ENCODE data around the gene PRAC2.

The PRAC2 gene

GRCh38 chr17:48752399-48753288, 29.7 kb downstream of the PRAC2 start:
- H3F3A ChIP-seq (ENCODE audit: control insufficient read depth, insufficient read depth), result no peaks in the 10 kb centered on the region
- H3K4me2 ChIP-seq (ENCODE audit: low read length), result no peak overlapping the region
- no peaks in the 10 kb centered on the region for H3K4me1 ChIP-seq (ENCODE audit: control insufficient read depth, low read length)
- no peaks in the 10 kb centered on the region for H3K36me3 ChIP-seq (ENCODE audit: control insufficient read depth, low read length)
- H4K20me1 ChIP-seq (ENCODE audit: control insufficient read depth, insufficient read depth, low read depth, low read length), result no peaks in the 10 kb centered on the region
- TF ChIP-seq EZH2phosphoT487 (IDR thresholded peaks at IDR 0.05; ENCODE audit: borderline replicate concordance, low read length), result no peak
- no peak for TF ChIP-seq CTCF (IDR thresholded peaks at IDR 0.05; ENCODE audit: low read depth, low read length, poor library complexity, severe bottlenecking)
- no peak overlapping the region for H3K27ac ChIP-seq (ENCODE audit: low read depth, low read length)
- H3K27me3 ChIP-seq (ENCODE audit: control insufficient read depth, low read length), result peaks cover 68% of the 10 kb centered on the region
- no peaks in the 10 kb centered on the region for H3K9me3 ChIP-seq (ENCODE audit: control insufficient read depth, insufficient read depth, low read length)
- H3K9me2 ChIP-seq (replicated peaks; ENCODE audit: control insufficient read depth, low read length), result no peaks in the 10 kb centered on the region
- no peak overlapping the region for H3K4me3 ChIP-seq (ENCODE audit: low read length)
- no peaks in the 10 kb centered on the region for H3K79me2 ChIP-seq (ENCODE audit: control insufficient read depth, low read length)

GRCh38 chr17:48753794-48754499, 31.0 kb downstream of the PRAC2 start:
- Histone ChIP-seq H3K27me3 (ENCODE audit: control insufficient read depth, low read length) (peaks cover 64% of the 10 kb centered on the region), H3K79me2 (ENCODE audit: control insufficient read depth, low read length) (no peaks in the 10 kb centered on the region), H3K4me2 (ENCODE audit: low read length) (no peak overlapping the region), H3K9me3 (ENCODE audit: control insufficient read depth, insufficient read depth, low read length) (no peaks in the 10 kb centered on the region), H3K36me3 (ENCODE audit: control insufficient read depth, low read length) (no peaks in the 10 kb centered on the region), H3K27ac (ENCODE audit: low read depth, low read length) (no peak overlapping the region), H4K20me1 (ENCODE audit: control insufficient read depth, insufficient read depth, low read depth, low read length) (no peaks in the 10 kb centered on the region), H3K4me1 (ENCODE audit: control insufficient read depth, low read length) (no peaks in the 10 kb centered on the region), H3K9me2 (replicated peaks; ENCODE audit: control insufficient read depth, low read length) (no peaks in the 10 kb centered on the region), H3F3A (ENCODE audit: control insufficient read depth, insufficient read depth) (no peaks in the 10 kb centered on the region), H3K4me3 (ENCODE audit: low read length) (no peak overlapping the region)
- no peak for TF ChIP-seq CTCF (IDR thresholded peaks at IDR 0.05; ENCODE audit: low read depth, low read length, poor library complexity, severe bottlenecking)
- no peak for TF ChIP-seq EZH2phosphoT487 (IDR thresholded peaks at IDR 0.05; ENCODE audit: borderline replicate concordance, low read length)

- no peaks in the 10 kb centered on the region for H3K36me3 ChIP-seq (ENCODE audit: control insufficient read depth, low read length)
- peaks cover 57% of the 10 kb centered on the region for H3K27me3 ChIP-seq (ENCODE audit: control insufficient read depth, low read length)
- H3K9me3 ChIP-seq (ENCODE audit: control insufficient read depth, insufficient read depth, low read length), result no peaks in the 10 kb centered on the region
- H3F3A ChIP-seq (ENCODE audit: control insufficient read depth, insufficient read depth), result no peaks in the 10 kb centered on the region
- no peak overlapping the region for H3K4me3 ChIP-seq (ENCODE audit: low read length)
- no peak overlapping the region for H3K4me2 ChIP-seq (ENCODE audit: low read length)
- H3K27ac ChIP-seq (ENCODE audit: low read depth, low read length), result no peak overlapping the region
- TF ChIP-seq CTCF (IDR thresholded peaks at IDR 0.05; ENCODE audit: low read depth, low read length, poor library complexity, severe bottlenecking) (no peak), EZH2phosphoT487 (IDR thresholded peaks at IDR 0.05; ENCODE audit: borderline replicate concordance, low read length) (no peak)
- H3K79me2 ChIP-seq (ENCODE audit: control insufficient read depth, low read length), result no peaks in the 10 kb centered on the region
- H3K4me1 ChIP-seq (ENCODE audit: control insufficient read depth, low read length), result no peaks in the 10 kb centered on the region
- no peaks in the 10 kb centered on the region for H3K9me2 ChIP-seq (replicated peaks; ENCODE audit: control insufficient read depth, low read length)
- no peaks in the 10 kb centered on the region for H4K20me1 ChIP-seq (ENCODE audit: control insufficient read depth, insufficient read depth, low read depth, low read length)
Observed at GRCh38 chr17:48754500-48755261, 31.7 kb downstream of the PRAC2 start.

Data from DOHH2 (cell line).